SU-DHL-6 (cell line): ENCODE measurements around the gene EME1.

Experiments
- H2AFZ ChIP-seq: fragments of 200-600 bp; sonication (generic); 2 replicates; pipeline ENCODE4 v1.6.1; 2014; ENCODE audit warnings: low read depth, mild to moderate bottlenecking, moderate library complexity, mixed read lengths, antibody characterized with exemption, low read length; ENCODE audit not compliant: severe bottlenecking
- H3F3A ChIP-seq: fragments of 200-600 bp; shearing (Covaris generic); 2 replicates; pipeline ENCODE4 v1.6.0; 2016; ENCODE audit warnings: antibody characterized with exemption, mild to moderate bottlenecking; ENCODE audit not compliant: insufficient read depth
- H3K27ac ChIP-seq: fragments of 200-600 bp; sonication (generic); 2 replicates; pipeline ENCODE4 v1.5.1; 2016; ENCODE audit warnings: low read depth, mild to moderate bottlenecking, low read length, moderate library complexity, mixed read lengths
- H3K27me3 ChIP-seq: fragments of 200-600 bp; sonication (generic), shearing (Covaris generic); 2 replicates; pipeline ENCODE4 v1.6.0; 2014; ENCODE audit warnings: mild to moderate bottlenecking, low read length
- H3K36me3 ChIP-seq: fragments of 200-600 bp; sonication (generic); 2 replicates; pipeline ENCODE4 v1.6.1; 2014; ENCODE audit warnings: mild to moderate bottlenecking, low read length, mixed read lengths
- H3K4me2 ChIP-seq: fragments of 300-600, 200-600 bp; shearing (Covaris generic), sonication (generic); 2 replicates; pipeline ENCODE4 v1.6.0; 2014; ENCODE audit warnings: low read length, low read depth, mild to moderate bottlenecking; ENCODE audit not compliant: poor library complexity, severe bottlenecking
- H3K4me3 ChIP-seq: fragments of 200-600 bp; sonication (generic); 2 replicates; pipeline ENCODE4 v1.5.1; 2014; ENCODE audit warnings: antibody characterized with exemption, low read length, mild to moderate bottlenecking, mixed read lengths; ENCODE audit not compliant: insufficient read depth, poor library complexity, severe bottlenecking
- H3K79me2 ChIP-seq: fragments of 200-600 bp; sonication (generic); 2 replicates; pipeline ENCODE4 v1.6.1; 2014; ENCODE audit warnings: mild to moderate bottlenecking, low read length, moderate library complexity; ENCODE audit not compliant: insufficient read depth
- H3K9ac ChIP-seq: fragments of 200-600 bp; sonication (generic); 2 replicates; pipeline ENCODE4 v1.7.0; 2014; ENCODE audit warnings: mild to moderate bottlenecking, low read length
- H3K9me2 ChIP-seq: fragments of 200-600 bp; sonication (generic); replicated peaks from 2 replicates; pipeline ENCODE4 v1.6.1; 2014; ENCODE audit warnings: low read length; ENCODE audit not compliant: insufficient read depth
- H3K9me3 ChIP-seq: fragments of 200-600 bp; sonication (generic); 2 replicates; pipeline ENCODE4 v1.6.1; 2014; ENCODE audit warnings: low read length, mixed read lengths; ENCODE audit not compliant: insufficient read depth
- H4K20me1 ChIP-seq: fragments of 200-600 bp; sonication (generic); 2 replicates; pipeline ENCODE4 v1.6.1; 2014; ENCODE audit warnings: low read depth, mild to moderate bottlenecking, antibody characterized with exemption, low read length, moderate library complexity, mixed read lengths
- CTCF ChIP-seq: fragments of 200-600 bp; sonication (generic); IDR thresholded peaks from one replicate; pipeline ENCODE4 v1.5.1; 2017; ENCODE audit warnings: antibody characterized with exemption, mild to moderate bottlenecking, low read length, moderate library complexity; ENCODE audit not compliant: insufficient read depth, poor library complexity, severe bottlenecking
- EZH2phosphoT487 ChIP-seq: fragments of 200-600 bp; sonication (generic), shearing (Covaris generic); conservative IDR thresholded peaks from 2 replicates; pipeline ENCODE4 v1.6.1; 2018; ENCODE audit warnings: mild to moderate bottlenecking, antibody characterized with exemption, low read length, moderate library complexity, mixed read lengths

The EME1 gene

GRCh38 chr17:50328363-50329325 is 44.4 kb upstream of the EME1 start:
- H3K9ac ChIP-seq: no peak overlapping the region
- H4K20me1 ChIP-seq: no peaks in the 10 kb centered on the region
- no peaks in the 10 kb centered on the region for H3F3A ChIP-seq
- no peaks in the 10 kb centered on the region for H3K36me3 ChIP-seq
- no peaks in the 10 kb centered on the region for H3K9me2 ChIP-seq
- no peak overlapping the region for H2AFZ ChIP-seq
- H3K27me3 ChIP-seq: no peaks in the 10 kb centered on the region
- no peaks in the 10 kb centered on the region for H3K79me2 ChIP-seq
- no peak overlapping the region for H3K27ac ChIP-seq
- H3K4me3 ChIP-seq: no peak overlapping the region
- TF ChIP-seq CTCF (no peak), EZH2phosphoT487 (no peak)
- no peak overlapping the region for H3K4me2 ChIP-seq
- no peaks in the 10 kb centered on the region for H3K9me3 ChIP-seq

GRCh38 chr17:50329716-50330115 is 43.3 kb upstream of the EME1 start:
- no peak for TF ChIP-seq EZH2phosphoT487
- TF ChIP-seq CTCF: no peak
- H3K9ac ChIP-seq: no peak overlapping the region
- no peaks in the 10 kb centered on the region for H3F3A ChIP-seq
- H2AFZ ChIP-seq: no peak overlapping the region
- no peaks in the 10 kb centered on the region for H4K20me1 ChIP-seq
- H3K9me2 ChIP-seq: no peaks in the 10 kb centered on the region
- H3K27ac ChIP-seq: no peak overlapping the region
- H3K4me3 ChIP-seq: no peak overlapping the region
- H3K79me2 ChIP-seq: no peaks in the 10 kb centered on the region
- H3K4me2 ChIP-seq: no peak overlapping the region
- H3K27me3 ChIP-seq: no peaks in the 10 kb centered on the region
- no peaks in the 10 kb centered on the region for H3K36me3 ChIP-seq
- H3K9me3 ChIP-seq: no peaks in the 10 kb centered on the region

GRCh38 chr17:50330151-50330775 is 42.8 kb upstream of the EME1 start:
- H4K20me1 ChIP-seq: no peaks in the 10 kb centered on the region
- no peaks in the 10 kb centered on the region for H3K79me2 ChIP-seq
- no peaks in the 10 kb centered on the region for H3K9me3 ChIP-seq
- H3K27me3 ChIP-seq: no peaks in the 10 kb centered on the region
- H3K9ac ChIP-seq: no peak overlapping the region
- H2AFZ ChIP-seq: no peak overlapping the region
- H3K4me3 ChIP-seq: no peak overlapping the region
- no peaks in the 10 kb centered on the region for H3K36me3 ChIP-seq
- H3K27ac ChIP-seq: no peak overlapping the region
- no peak for TF ChIP-seq CTCF
- TF ChIP-seq EZH2phosphoT487: no peak
- no peak overlapping the region for H3K4me2 ChIP-seq
- no peaks in the 10 kb centered on the region for H3F3A ChIP-seq
- no peaks in the 10 kb centered on the region for H3K9me2 ChIP-seq
